ENCODE results near the gene CENPU. TPM values are rescaled to one million over a fixed set of nuclear protein-coding genes. Genes with fewer than 3 reads are reported as not detected.

CENPU gene
- total RNA-seq, 1 donor from 2014 or later: 25.4 TPM

DNA sequence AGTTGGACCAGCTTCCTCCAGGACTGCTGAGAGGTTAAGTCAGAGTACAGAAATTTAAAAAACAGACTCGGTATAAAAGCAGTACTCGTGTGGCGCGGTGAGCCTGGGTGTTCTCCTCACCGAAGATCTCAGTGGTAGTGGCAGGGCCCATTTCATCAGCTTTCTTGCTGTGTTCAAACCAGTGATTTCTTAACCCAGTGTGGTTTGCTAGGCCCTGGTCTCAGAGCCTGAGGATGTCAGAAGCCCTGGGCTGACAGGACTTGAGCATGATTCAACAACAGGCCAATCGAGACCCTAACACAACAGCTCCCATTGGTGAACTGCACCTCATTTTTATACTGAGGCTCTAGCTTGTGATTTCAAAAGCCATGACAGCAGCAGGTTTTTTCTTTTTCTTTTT is 61.2 kb downstream of the CENPU start:
- Mint-ChIP-seq H3K4me3 (no peak overlapping the region), H3K9me3 (no peaks in the 10 kb centered on the region), H3K36me3 (peaks cover 27% of the 10 kb centered on the region), H3K4me1 (no peaks in the 10 kb centered on the region), H3K27me3 (ENCODE audit: low read depth) (no peaks in the 10 kb centered on the region), H3K27ac (no peak overlapping the region)
- TF ChIP-seq, protein P1, sequence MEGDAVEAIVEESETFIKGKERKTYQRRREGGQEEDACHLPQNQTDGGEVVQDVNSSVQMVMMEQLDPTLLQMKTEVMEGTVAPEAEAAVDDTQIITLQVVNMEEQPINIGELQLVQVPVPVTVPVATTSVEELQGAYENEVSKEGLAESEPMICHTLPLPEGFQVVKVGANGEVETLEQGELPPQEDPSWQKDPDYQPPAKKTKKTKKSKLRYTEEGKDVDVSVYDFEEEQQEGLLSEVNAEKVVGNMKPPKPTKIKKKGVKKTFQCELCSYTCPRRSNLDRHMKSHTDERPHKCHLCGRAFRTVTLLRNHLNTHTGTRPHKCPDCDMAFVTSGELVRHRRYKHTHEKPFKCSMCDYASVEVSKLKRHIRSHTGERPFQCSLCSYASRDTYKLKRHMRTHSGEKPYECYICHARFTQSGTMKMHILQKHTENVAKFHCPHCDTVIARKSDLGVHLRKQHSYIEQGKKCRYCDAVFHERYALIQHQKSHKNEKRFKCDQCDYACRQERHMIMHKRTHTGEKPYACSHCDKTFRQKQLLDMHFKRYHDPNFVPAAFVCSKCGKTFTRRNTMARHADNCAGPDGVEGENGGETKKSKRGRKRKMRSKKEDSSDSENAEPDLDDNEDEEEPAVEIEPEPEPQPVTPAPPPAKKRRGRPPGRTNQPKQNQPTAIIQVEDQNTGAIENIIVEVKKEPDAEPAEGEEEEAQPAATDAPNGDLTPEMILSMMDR (IDR thresholded peaks at IDR 0.05; ENCODE audit: unreplicated experiment): no peak
- no peak for DNase-seq (ENCODE audit: low spot score in 2 of 2, unreplicated experiment in 2 of 2)

DNA sequence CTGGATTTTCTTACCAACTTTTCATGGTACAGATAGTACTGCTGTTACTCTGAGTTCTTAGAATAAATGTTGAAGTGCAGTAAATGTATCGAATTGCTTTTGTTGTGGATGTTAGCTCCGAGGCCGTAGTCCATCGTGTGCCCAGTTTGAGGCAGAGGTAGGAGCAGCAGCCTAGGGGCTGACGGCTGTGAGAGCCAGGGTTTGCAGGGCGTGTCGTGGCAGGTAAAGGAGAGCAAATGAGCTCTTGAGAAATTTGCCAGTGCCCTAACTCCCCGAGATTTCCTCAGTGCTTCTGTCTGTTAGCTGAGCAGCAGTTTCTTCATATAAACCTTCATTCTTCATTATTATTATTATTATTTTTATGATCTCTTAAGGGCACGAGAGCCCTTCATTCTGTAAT is 62.8 kb downstream of the CENPU start:
- TF ChIP-seq, protein P1 (IDR thresholded peaks at IDR 0.05; ENCODE audit: unreplicated experiment): no peak

DNA sequence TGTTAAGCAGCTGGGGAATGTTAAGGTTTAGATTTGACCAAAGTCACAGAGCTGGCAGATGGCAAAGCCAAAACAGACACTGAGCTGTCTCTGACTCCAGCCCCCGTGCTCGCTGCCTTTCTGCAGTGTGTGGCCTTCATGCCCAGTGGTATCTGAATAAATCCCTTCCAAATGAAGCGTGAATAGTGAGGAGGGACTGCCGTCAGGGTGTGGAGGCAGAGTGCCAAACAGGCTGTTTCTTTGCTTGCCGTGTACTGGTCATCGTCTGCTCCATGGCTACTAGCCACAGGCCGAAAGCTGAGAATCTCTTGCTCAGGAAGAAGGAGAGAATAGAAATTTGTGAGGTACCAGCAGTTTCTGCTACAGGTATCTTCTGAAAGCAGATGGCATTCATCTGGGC is 64.6 kb downstream of the CENPU start:
- no peaks in the 10 kb centered on the region for H3K27me3 Mint-ChIP-seq (ENCODE audit: low read depth)
- no peaks in the 10 kb centered on the region for H3K9me3 Mint-ChIP-seq
- H3K36me3 Mint-ChIP-seq: peaks cover 32% of the 10 kb centered on the region
- no peak overlapping the region for H3K27ac Mint-ChIP-seq
- TF ChIP-seq, protein P1 (IDR thresholded peaks at IDR 0.05; ENCODE audit: unreplicated experiment): no peak
- no peaks in the 10 kb centered on the region for H3K4me1 Mint-ChIP-seq
- H3K4me3 Mint-ChIP-seq: no peak overlapping the region
- DNase-seq (ENCODE audit: low spot score in 2 of 2, unreplicated experiment in 2 of 2): no peak

More for the DNA sequence above, 62.8 kb downstream of the CENPU start:
- Mint-ChIP-seq H3K4me1 (no peaks in the 10 kb centered on the region), H3K9me3 (no peaks in the 10 kb centered on the region), H3K27me3 (ENCODE audit: low read depth) (no peaks in the 10 kb centered on the region), H3K36me3 (peaks cover 33% of the 10 kb centered on the region), H3K4me3 (no peak overlapping the region), H3K27ac (no peak overlapping the region)
- DNase-seq (ENCODE audit: low spot score in 2 of 2, unreplicated experiment in 2 of 2): no peak

DNA sequence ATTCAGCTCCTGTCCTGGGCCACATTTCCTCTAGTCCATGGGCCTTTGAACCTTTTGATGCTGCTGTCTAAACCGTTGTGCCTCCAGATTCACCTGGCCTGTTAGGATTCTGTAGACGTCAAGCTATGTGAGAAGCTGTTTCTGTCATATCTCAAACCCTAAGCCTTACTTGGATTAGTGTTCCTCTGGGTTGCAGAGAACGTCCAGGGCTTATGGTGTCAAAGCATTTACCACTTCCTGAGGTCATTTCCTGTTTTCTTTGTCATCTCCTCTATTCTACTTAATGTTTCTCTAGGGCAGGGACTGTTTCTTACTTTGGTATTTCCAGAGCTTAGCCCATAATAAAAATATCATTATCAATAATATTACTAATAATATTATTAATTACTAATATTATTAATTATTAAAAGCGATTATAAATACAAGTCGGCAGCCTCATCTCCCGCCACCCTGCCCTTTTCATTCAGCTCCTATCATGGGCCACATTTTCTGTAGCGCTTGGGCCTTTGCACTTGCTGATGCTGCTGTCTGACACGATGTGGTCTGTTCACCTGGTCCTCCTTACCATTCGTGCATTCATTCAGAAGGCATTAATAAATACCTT is 65.3 kb downstream of the CENPU start:
- Mint-ChIP-seq H3K36me3 (peaks cover 28% of the 10 kb centered on the region), H3K9me3 (no peaks in the 10 kb centered on the region), H3K4me1 (no peaks in the 10 kb centered on the region), H3K27me3 (ENCODE audit: low read depth) (no peaks in the 10 kb centered on the region), H3K4me3 (no peak overlapping the region), H3K27ac (no peak overlapping the region)
- DNase-seq (ENCODE audit: low spot score in 2 of 2, unreplicated experiment in 2 of 2): no peak
- TF ChIP-seq, protein P1 (IDR thresholded peaks at IDR 0.05; ENCODE audit: unreplicated experiment): no peak

DNA sequence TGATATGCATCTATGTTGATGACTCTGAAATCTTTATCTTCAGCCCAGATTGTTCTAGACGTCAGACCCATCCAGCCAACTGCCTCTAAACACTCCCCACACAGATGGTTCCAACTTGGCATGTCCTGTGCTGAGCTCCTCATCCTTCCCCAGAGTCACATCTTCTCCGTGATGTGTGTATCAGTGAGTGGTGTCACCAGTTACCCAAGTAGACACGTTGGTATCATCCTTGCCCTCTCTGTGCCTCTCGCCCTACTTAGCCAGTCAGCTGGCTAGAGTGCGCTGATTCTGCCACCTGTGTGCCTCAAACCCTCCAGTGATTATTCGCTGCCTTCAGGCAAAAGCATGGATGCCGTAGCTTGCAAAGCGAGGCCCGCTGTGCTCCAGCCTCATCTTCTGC is 65.8 kb downstream of the CENPU start:
- Mint-ChIP-seq H3K36me3 (peaks cover 28% of the 10 kb centered on the region), H3K27me3 (ENCODE audit: low read depth) (no peaks in the 10 kb centered on the region), H3K4me3 (no peak overlapping the region), H3K9me3 (no peaks in the 10 kb centered on the region), H3K27ac (no peak overlapping the region), H3K4me1 (no peaks in the 10 kb centered on the region)
- DNase-seq (ENCODE audit: low spot score in 2 of 2, unreplicated experiment in 2 of 2): no peak
- TF ChIP-seq, protein P1 (IDR thresholded peaks at IDR 0.05; ENCODE audit: unreplicated experiment): no peak

DNA sequence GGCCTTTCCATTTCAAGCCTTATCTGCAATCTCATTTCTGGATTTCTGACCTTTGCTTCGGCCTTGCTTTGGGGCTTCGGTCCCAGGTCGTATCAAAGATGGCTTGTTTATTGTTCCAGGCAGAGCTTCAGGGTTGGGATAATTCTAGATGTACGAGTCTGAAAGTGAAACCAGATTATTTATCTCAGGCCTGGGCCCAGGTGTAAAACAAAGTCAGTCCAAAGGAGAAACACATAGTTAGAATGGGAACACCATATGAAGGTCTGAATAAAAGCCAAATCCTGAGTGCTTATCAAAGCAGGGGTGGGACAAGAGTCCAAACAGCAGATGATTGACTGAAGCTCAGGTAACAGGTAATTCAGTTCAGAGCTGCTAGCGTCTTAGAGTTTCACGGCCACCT is 67.2 kb downstream of the CENPU start:
- no peaks in the 10 kb centered on the region for H3K9me3 Mint-ChIP-seq
- H3K4me1 Mint-ChIP-seq: no peaks in the 10 kb centered on the region
- H3K27me3 Mint-ChIP-seq (ENCODE audit: low read depth): no peaks in the 10 kb centered on the region
- no peak overlapping the region for H3K4me3 Mint-ChIP-seq
- no peak overlapping the region for H3K27ac Mint-ChIP-seq
- TF ChIP-seq, protein P1 (IDR thresholded peaks at IDR 0.05; ENCODE audit: unreplicated experiment): no peak
- peaks cover 19% of the 10 kb centered on the region for H3K36me3 Mint-ChIP-seq
- DNase-seq (ENCODE audit: low spot score in 2 of 2, unreplicated experiment in 2 of 2): no peak

All from mesothelial cell of epicardium (in vitro differentiated cells).